Activated naive CD4-positive, alpha-beta T cell treated with anti-CD3 and anti-CD28 coated beads for 36 hours (primary cell): Measurements from ENCODE around the gene CHMP1B. TPM values are rescaled to one million over a fixed set of nuclear protein-coding genes. Genes with fewer than 3 reads are reported as not detected.

Experiments
- CTCF ChIA-PET: fragments of 350-600 bp; sonication (Branson Sonifier 250); formaldehyde crosslinking; loops from one replicate; lab custom pipeline; 2021; ENCODE audit warnings: antibody characterized with exemption; lab: Charles Lee
- DNase-seq: peaks from one replicate; pipeline ENCODE4 v3.0.0-alpha.2; 2020
- H3K27ac Mint-ChIP-seq: one replicate; pipeline ENCODE4 v1.8.0; 2021; ENCODE audit warnings: mild to moderate bottlenecking, mixed read lengths
- H3K27me3 Mint-ChIP-seq: one replicate; pipeline ENCODE4 v1.8.0; 2021; ENCODE audit warnings: low read depth, mixed read lengths
- H3K36me3 Mint-ChIP-seq: one replicate; pipeline ENCODE4 v1.8.0; 2021; ENCODE audit warnings: low read depth, mixed read lengths
- H3K4me1 Mint-ChIP-seq: one replicate; pipeline ENCODE4 v1.8.0; 2021; ENCODE audit warnings: low read depth, mixed read lengths
- H3K4me3 Mint-ChIP-seq: one replicate; pipeline ENCODE4 v1.8.0; 2021; ENCODE audit warnings: mild to moderate bottlenecking, moderate library complexity, mixed read lengths
- H3K9me3 Mint-ChIP-seq: one replicate; pipeline ENCODE4 v1.8.0; 2021; ENCODE audit warnings: mixed read lengths
- intact Hi-C: fragments of 100-400 bp; cut with micrococcal nuclease; formaldehyde crosslinking; loops from one replicate; pipeline ENCODE4 v1.15.1; 2023
- total RNA-seq, 2 experiments: library from RNA; stranded (reverse); gene quantifications; one replicate each; pipeline ENCODE4 v1.2.3, GENCODE V29; 2021

The CHMP1B gene
- total RNA-seq, 2 experiments from 2014 or later: 23.2 TPM

DNA sequence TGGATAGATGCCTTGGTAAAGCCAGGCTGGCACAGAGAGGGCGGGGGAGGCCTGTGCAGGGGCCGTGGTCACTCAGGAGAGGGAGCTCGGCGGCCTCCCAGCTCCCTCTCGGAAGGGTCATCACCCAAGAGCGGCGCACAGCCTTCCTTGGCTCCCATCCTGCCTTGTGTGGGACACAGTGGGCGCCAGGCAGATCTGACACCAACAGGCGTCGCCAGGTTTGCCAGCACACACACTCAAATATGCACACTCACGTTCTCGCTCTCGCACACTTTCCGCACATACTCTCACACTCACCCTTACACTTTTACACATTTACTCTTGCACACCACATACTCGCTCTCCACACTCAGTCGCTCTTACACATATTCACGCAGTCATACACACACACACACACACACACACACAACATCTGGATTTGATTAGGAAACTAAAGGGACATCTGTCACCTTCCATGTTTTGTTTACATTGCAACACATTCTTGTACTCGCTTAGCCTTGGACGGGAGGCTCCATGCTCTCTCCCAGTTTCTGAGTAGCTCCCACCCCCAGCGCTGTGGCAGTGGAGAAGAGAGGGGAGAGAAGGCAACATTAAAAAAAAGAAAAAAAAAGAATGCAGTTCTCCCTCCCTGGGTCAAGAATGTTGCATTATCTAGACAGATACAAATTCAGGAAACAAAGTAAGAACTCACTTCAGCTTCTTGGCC, 10.5 kb downstream of the CHMP1B start:
- H3K27me3 Mint-ChIP-seq: no peaks in the 10 kb centered on the region

DNA sequence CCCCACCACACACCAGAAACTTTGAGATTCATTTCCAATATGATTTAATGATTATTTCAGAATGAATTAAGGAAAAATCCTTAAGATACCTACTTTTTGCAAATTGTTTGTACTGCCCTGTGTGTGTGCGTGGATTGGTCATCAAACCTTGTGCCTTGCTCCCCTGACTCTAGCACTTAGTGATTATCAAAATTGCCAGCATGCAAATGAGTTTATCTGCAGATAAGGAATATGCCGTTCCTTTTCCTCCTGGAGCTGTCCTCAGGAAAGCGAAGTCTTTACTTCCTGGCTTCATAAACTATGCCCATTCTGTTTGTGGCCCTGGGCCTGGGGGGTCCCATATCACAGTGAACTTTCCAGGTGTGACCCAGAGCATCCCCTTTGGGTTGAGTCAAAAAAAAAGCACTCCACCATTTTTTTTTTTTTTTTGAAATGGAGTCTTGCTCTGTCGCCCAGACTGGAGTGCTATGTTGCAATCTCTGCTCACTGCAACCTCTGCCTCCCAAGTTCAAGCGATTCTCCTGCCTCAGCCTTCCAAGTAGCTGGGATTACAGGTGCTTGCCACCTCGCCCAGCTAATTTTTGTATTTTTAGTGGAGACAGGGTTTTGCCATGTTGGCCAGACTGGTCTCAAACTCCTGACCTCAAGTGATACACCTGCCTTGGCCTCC, 11.4 kb downstream of the CHMP1B start:
- H3K36me3 Mint-ChIP-seq: no peaks in the 10 kb centered on the region
- intact Hi-C loops: no loop called here
- no peak overlapping the region for H3K27ac Mint-ChIP-seq
- CTCF ChIA-PET: interaction anchor here (0.5 to 0.6 kb wide), 2 partner anchors 32 to 851 kb away, joined by 3 read pairs; no protein-coding TSS in a partner anchor
- H3K27me3 Mint-ChIP-seq: no peaks in the 10 kb centered on the region
- no peaks in the 10 kb centered on the region for H3K9me3 Mint-ChIP-seq
- DNase-seq: no peak
- no peak overlapping the region for H3K4me3 Mint-ChIP-seq
- peaks cover 3% of the 10 kb centered on the region for H3K4me1 Mint-ChIP-seq

More for the DNA sequence above, 10.5 kb downstream of the CHMP1B start:
- no peak overlapping the region for H3K27ac Mint-ChIP-seq
- H3K36me3 Mint-ChIP-seq: no peaks in the 10 kb centered on the region
- no peak for DNase-seq
- no peaks in the 10 kb centered on the region for H3K9me3 Mint-ChIP-seq
- intact Hi-C loops: no loop called here
- peaks cover 7% of the 10 kb centered on the region for H3K4me1 Mint-ChIP-seq
- no peak overlapping the region for H3K4me3 Mint-ChIP-seq
- CTCF ChIA-PET: interaction anchor here (0.6 kb wide), 1 partner anchor 33 kb away, joined by 3 read pairs; no protein-coding TSS in a partner anchor

DNA sequence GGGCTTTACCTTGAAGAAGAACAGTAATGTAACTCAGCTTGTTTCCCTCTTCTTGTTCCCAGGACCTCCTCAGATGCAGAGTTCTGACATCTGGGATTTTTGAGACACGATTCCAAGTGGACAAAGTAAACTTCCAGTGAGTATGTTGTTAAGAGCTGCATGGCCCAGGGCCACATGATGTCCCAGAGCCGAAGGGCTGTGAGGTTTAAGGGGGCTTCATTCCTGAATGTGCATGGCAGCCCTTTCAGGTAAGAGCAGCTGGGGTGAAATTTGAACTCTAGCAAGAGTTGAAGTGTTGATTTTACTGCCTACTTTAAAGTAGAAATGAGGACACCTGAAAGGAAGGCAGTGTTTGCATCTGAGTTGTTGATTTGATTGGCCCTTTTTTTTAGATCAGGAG, 13.3 kb downstream of the CHMP1B start:
- no peak overlapping the region for H3K4me3 Mint-ChIP-seq
- no peaks in the 10 kb centered on the region for H3K4me1 Mint-ChIP-seq
- no peaks in the 10 kb centered on the region for H3K36me3 Mint-ChIP-seq
- H3K27me3 Mint-ChIP-seq: peaks cover 2% of the 10 kb centered on the region
- intact Hi-C loops: no loop called here
- H3K9me3 Mint-ChIP-seq: no peaks in the 10 kb centered on the region
- CTCF ChIA-PET: no interaction called here
- H3K27ac Mint-ChIP-seq: no peak overlapping the region
- DNase-seq: no peak

DNA sequence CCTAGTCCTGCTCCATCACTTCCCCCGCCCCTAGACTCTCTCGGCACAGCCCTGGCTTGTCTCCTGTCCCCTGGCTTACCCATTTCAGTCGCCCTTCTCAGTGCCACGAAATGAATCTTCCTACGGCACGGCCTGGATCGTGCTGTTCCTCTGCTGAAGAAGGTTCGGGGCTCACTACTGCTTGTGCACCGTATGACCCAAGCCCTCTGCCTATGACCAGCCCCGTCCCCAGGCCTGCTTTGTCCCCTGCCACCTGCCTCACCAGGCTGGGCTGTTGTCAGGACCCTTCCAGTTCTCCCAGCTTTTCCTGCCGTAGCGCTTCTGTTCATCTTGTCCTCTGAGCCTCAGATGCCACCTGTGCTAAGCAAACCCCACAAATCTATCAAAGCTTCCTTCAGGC, 13.9 kb downstream of the CHMP1B start:
- intact Hi-C loops: no loop called here
- H3K9me3 Mint-ChIP-seq: no peaks in the 10 kb centered on the region
- H3K36me3 Mint-ChIP-seq: no peaks in the 10 kb centered on the region
- no peak overlapping the region for H3K27ac Mint-ChIP-seq
- H3K27me3 Mint-ChIP-seq: peaks cover 2% of the 10 kb centered on the region
- H3K4me3 Mint-ChIP-seq: no peak overlapping the region
- no peak for DNase-seq
- CTCF ChIA-PET: no interaction called here
- H3K4me1 Mint-ChIP-seq: no peaks in the 10 kb centered on the region

DNA sequence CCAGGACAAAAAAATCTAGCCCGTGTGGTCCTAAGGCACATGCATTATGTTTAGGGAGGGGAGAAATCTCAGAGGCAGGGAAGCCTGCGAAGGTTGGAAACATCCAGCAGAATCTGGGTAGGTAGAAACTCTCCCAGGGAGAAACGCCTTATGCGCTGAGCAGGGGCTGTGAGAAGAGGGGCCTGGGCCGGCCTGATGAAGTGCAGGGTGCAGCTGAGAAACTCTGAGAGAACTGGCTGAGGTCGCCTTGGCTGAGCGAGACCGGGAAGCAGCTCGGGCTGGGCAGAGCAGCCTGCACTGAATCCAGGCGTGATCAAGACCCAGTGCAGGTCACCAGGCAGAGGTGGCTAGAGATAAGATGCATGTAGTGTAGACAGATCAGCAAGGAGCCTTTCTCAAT, 15.1 kb downstream of the CHMP1B start:
- Mint-ChIP-seq H3K4me3 (no peak overlapping the region), H3K4me1 (no peaks in the 10 kb centered on the region), H3K27me3 (peaks cover 3% of the 10 kb centered on the region), H3K9me3 (no peaks in the 10 kb centered on the region), H3K27ac (no peak overlapping the region), H3K36me3 (no peaks in the 10 kb centered on the region)
- DNase-seq: no peak
- intact Hi-C loops: no loop called here
- CTCF ChIA-PET: no interaction called here

DNA sequence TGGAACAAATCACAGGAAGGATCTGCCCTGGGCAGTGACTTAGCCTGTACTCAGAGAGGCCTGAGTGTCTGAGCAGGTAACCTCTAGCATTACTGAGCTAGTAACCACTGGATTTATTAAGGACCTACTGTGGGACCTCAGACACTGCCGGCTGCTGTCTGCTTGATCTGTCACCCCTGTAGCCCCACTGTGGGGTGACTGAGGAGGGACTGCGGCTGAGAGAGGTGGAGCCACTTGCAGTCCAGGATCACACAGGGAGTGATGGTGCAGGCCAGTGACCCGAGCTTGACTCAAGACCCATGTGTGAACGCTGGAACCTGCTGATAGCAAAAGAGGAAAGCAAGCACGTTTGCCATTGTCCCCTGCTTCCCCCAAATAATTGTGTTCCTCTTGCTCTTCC, 15.6 kb downstream of the CHMP1B start:
- CTCF ChIA-PET: no interaction called here
- Mint-ChIP-seq H3K4me1 (no peaks in the 10 kb centered on the region), H3K4me3 (no peak overlapping the region), H3K27ac (no peak overlapping the region), H3K36me3 (no peaks in the 10 kb centered on the region), H3K27me3 (peaks cover 4% of the 10 kb centered on the region), H3K9me3 (no peaks in the 10 kb centered on the region)
- intact Hi-C loops: no loop called here
- no peak for DNase-seq

DNA sequence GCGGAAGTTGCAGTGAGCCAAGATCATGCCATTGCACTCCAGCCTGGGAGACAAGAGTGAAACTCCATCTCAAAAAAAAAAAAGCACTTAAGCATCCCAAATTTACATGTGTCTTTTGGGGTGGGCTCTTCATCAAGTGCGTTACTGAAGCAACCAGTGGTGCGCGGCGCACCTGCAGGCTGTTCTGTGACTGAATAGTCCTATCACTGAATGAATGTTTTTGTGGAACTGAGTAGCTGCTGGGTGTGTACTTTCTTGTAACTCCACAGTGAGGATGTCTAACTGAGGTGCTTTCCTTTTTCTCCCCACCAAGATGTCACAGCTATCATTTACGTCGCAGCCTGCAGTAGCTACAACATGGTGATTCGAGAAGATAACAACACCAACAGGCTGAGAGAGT, 17.0 kb downstream of the CHMP1B start:
- Mint-ChIP-seq H3K36me3 (no peaks in the 10 kb centered on the region), H3K4me3 (no peak overlapping the region), H3K27ac (no peak overlapping the region), H3K4me1 (no peaks in the 10 kb centered on the region), H3K9me3 (no peaks in the 10 kb centered on the region), H3K27me3 (peaks cover 4% of the 10 kb centered on the region)
- CTCF ChIA-PET: interaction anchor here (1.2 kb wide), 1 partner anchor 135 kb away, joined by 3 read pairs; no protein-coding TSS in a partner anchor
- DNase-seq: no peak
- intact Hi-C loops: no loop called here

DNA sequence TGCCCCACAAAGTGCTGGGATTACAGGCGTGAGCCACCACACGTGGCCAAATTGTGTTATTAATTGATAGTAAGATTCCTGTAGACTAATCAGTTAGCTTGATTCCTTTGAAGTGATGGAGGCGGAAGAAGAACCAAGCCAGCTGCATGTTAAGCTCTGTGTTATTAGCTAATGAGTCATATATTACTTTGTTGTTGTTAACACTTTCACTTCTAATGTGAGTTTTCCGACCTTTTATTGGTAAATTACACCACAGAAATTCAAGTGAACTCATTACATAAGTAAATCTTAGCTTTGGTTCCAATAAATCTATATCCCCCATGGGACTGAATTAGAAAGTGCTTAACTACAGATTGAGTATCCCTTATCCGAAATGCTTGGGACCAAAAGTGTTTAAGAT, 20.3 kb downstream of the CHMP1B start:
- Mint-ChIP-seq H3K9me3 (peaks cover 1% of the 10 kb centered on the region), H3K4me1 (no peaks in the 10 kb centered on the region), H3K36me3 (peaks cover 2% of the 10 kb centered on the region), H3K27me3 (peaks cover 4% of the 10 kb centered on the region), H3K27ac (no peak overlapping the region), H3K4me3 (no peak overlapping the region)
- CTCF ChIA-PET: interaction anchor here (0.6 to 0.9 kb wide), 2 partner anchors 10 to 24 kb away, joined by 3 read pairs; no protein-coding TSS in a partner anchor
- DNase-seq: no peak
- intact Hi-C loops: no loop called here

DNA sequence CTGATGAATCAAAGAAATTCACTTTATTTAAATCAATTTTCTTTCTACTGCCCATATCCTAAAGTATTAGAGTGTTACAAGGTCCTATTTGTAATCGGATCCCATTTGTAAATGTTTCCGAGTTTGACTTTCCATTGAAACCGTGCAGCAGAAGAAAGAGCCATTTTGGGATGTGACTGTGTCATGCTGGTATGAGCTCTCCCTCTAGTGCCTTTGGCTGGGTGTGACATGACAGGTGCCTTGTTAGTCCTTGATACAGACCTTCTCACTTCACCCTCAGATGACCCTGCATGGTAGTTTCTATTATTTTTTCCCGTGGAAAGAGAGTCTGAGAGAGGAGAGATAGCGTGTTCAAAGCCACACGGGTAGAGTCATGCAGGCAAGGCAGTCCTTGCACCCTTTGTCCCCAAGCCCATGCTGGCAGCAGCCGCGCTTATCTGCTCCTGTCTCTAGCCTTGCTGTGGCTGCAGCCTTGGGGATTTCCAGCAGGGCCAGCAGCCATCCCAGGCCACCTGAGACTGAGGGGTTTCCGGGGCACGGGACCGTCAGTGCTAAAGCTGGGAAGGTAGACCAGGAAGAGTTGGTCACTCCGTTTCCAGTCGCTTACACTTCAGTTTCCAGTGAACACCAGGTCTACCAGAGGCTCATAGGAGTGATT, 21.4 kb downstream of the CHMP1B start:
- peak; percentile 33 for DNase-seq
- Mint-ChIP-seq H3K27ac (no peak overlapping the region), H3K9me3 (peaks cover 1% of the 10 kb centered on the region), H3K4me1 (no peaks in the 10 kb centered on the region), H3K4me3 (no peak overlapping the region), H3K27me3 (peaks cover 4% of the 10 kb centered on the region), H3K36me3 (peaks cover 2% of the 10 kb centered on the region)
- CTCF ChIA-PET: no interaction called here
- intact Hi-C loops: loop anchor here (1.0 kb wide), 1 partner anchor 139 kb away; no protein-coding TSS in a partner anchor

DNA sequence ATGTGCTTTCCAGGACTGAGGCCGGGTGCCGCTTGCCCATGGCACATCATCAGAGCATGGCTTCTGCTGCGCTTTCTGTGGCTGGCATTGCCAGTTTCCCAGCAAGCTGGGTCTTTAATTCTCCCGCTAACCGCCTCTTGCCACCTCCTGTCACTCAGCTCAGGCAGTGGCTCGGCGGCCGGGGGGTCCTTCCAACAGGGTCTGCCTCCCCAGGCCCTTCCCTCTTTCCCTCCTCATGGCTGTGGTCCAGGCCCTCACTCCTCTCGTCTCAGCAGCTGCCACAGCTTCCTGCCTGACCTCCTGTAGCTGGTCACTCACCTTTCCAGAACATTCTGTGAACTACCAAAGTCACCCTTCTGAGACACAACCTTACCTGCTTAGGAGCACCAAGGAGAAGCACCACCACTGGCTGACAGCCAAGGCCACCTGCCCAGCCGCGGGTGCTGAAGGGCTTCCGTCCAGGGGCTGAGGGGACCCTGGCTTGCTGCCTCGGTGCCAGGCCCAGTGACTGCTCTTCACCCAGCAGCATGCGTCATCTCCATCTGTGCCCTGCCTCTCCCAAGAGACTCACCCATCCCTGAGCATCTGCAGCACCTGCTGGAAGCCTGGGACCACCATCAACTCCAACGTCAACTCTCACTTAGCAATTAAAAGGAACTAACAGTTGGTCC, 22.6 kb downstream of the CHMP1B start:
- CTCF ChIA-PET: no interaction called here
- Mint-ChIP-seq H3K27ac (no peak overlapping the region), H3K27me3 (peaks cover 2% of the 10 kb centered on the region), H3K9me3 (peaks cover 1% of the 10 kb centered on the region), H3K4me1 (no peaks in the 10 kb centered on the region), H3K4me3 (no peak overlapping the region), H3K36me3 (peaks cover 2% of the 10 kb centered on the region)
- intact Hi-C loops: no loop called here
- no peak for DNase-seq

DNA sequence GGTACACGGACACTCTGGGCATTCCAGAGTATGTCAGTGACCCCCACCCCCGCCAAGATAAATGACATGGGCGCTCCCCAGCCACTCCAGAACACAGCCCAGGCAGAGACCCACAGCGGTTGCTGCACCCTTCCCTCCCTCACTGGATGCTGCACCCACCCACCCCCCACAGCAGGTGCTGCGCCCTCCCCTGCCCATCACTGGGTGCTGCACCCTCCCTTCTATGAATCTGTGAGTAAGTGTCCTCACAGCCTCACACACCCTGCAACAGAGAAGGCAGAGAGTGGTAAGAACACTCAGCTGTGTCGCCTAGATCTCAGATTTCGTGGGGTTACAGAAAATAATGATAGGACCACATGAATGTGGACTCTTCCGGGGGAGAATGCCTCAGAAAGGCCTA, 23.5 kb downstream of the CHMP1B start:
- no peak overlapping the region for H3K4me3 Mint-ChIP-seq
- no peak overlapping the region for H3K27ac Mint-ChIP-seq
- no peaks in the 10 kb centered on the region for H3K4me1 Mint-ChIP-seq
- peaks cover 2% of the 10 kb centered on the region for H3K27me3 Mint-ChIP-seq
- CTCF ChIA-PET: no interaction called here
- peaks cover 2% of the 10 kb centered on the region for H3K36me3 Mint-ChIP-seq
- no peak for DNase-seq
- H3K9me3 Mint-ChIP-seq: peaks cover 1% of the 10 kb centered on the region
- intact Hi-C loops: no loop called here

DNA sequence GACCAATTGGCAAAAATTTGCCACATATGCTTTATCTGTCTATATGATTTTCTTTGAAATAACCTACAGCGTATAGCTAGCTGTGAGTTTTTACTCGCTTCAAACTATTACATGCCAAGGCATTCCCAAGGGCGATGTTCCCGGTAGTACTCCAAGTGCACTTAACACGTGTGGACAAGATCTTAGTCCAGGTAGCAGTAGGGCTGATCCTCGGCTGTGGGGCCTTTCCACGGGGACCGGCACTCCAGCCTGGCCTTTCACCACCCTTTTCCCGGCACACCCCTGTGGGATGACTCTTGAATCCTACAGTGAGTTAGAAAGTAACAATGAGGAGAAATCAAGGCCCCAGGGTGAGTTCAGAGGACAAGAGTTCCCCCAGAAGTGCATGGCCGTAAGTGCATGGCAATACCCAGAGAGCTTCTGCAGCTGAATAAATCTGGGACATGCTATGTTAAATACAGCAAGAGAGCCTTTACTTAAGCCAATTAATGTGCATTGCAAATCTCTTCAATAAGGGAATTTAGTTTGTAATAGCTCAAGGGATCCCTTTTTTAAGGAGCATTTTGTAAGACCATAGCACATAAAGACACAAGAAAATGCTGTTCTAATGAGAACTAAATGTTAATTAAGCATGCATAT, 26.4 kb downstream of the CHMP1B start:
- peaks cover 1% of the 10 kb centered on the region for H3K9me3 Mint-ChIP-seq
- H3K36me3 Mint-ChIP-seq: peaks cover 2% of the 10 kb centered on the region
- CTCF ChIA-PET: interaction anchor here (0.6 kb wide), 1 partner anchor 55 kb away, joined by 4 read pairs; no protein-coding TSS in a partner anchor
- H3K4me3 Mint-ChIP-seq: no peak overlapping the region
- no peak for DNase-seq
- no peaks in the 10 kb centered on the region for H3K27me3 Mint-ChIP-seq
- intact Hi-C loops: no loop called here
- no peaks in the 10 kb centered on the region for H3K4me1 Mint-ChIP-seq
- H3K27ac Mint-ChIP-seq: no peak overlapping the region
